Trophoblast cell (in vitro differentiated cells and primary cell): ENCODE data around the gene SSNA1.

Source experiments
- DNase-seq, 2 donors: peaks; one replicate each; pipeline ENCODE4 v3.0.0-alpha.2; 2016
- H2AFZ ChIP-seq: 2 replicates; pipeline ENCODE4 v1.6.1; 2013; ENCODE audit warnings: low read length, moderate library complexity, mild to moderate bottlenecking; ENCODE audit not compliant: insufficient read depth, poor library complexity
- H2AK5ac ChIP-seq: 2 replicates; pipeline ENCODE4 v1.6.1; 2013; ENCODE audit warnings: mild to moderate bottlenecking, low read length
- H2BK120ac ChIP-seq: 2 replicates; pipeline ENCODE4 v1.6.1; 2013; ENCODE audit warnings: low read length, mild to moderate bottlenecking, moderate library complexity; ENCODE audit not compliant: insufficient read depth, poor library complexity
- H2BK12ac ChIP-seq: 2 replicates; pipeline ENCODE4 v1.6.1; 2013; ENCODE audit warnings: mild to moderate bottlenecking, low read length, moderate library complexity
- H2BK5ac ChIP-seq: 2 replicates; pipeline ENCODE4 v1.6.1; 2013; ENCODE audit warnings: low read length, low read depth, moderate library complexity, mild to moderate bottlenecking; ENCODE audit not compliant: poor library complexity
- H3K14ac ChIP-seq: 2 replicates; pipeline ENCODE4 v1.6.1; 2013; ENCODE audit warnings: mild to moderate bottlenecking, low read length
- H3K18ac ChIP-seq: 2 replicates; pipeline ENCODE4 v1.6.1; 2013; ENCODE audit warnings: mild to moderate bottlenecking, low read length
- H3K23ac ChIP-seq: 2 replicates; pipeline ENCODE4 v1.6.1; 2013; ENCODE audit warnings: low read length
- H3K27ac ChIP-seq: 2 replicates; pipeline ENCODE4 v1.5.1; 2013; ENCODE audit warnings: low read depth, mild to moderate bottlenecking, inconsistent platforms, low read length, moderate library complexity
- H3K27me3 ChIP-seq: 2 replicates; pipeline ENCODE4 v1.6.1; 2013; ENCODE audit warnings: inconsistent platforms, mild to moderate bottlenecking, low read length, moderate library complexity; ENCODE audit not compliant: insufficient read depth
- H3K36me3 ChIP-seq, 2 experiments: 1 replicate in 1 of 2; 2 replicates in 1 of 2; pipeline ENCODE4 v1.6.1; 2013; ENCODE audit warnings: low read length in 2 of 2, mild to moderate bottlenecking in 2 of 2, moderate library complexity in 1 of 2; ENCODE audit not compliant: insufficient read depth in 2 of 2, control insufficient read depth in 1 of 2
- H3K4ac ChIP-seq: 2 replicates; pipeline ENCODE4 v1.6.1; 2013; ENCODE audit warnings: low read depth, mild to moderate bottlenecking, low read length, moderate library complexity
- H3K4me1 ChIP-seq, 2 experiments: 1 replicate in 1 of 2; 2 replicates in 1 of 2; pipeline ENCODE4 v1.6.1; 2013; ENCODE audit warnings: low read length in 2 of 2, mild to moderate bottlenecking in 2 of 2, moderate library complexity in 1 of 2; ENCODE audit not compliant: insufficient read depth in 2 of 2, control insufficient read depth in 1 of 2
- H3K4me2 ChIP-seq: 2 replicates; pipeline ENCODE4 v1.6.1; 2013; ENCODE audit warnings: inconsistent platforms, mild to moderate bottlenecking, low read length, moderate library complexity
- H3K4me3 ChIP-seq: 2 replicates; pipeline ENCODE4 v1.5.1; 2013; ENCODE audit warnings: mild to moderate bottlenecking, low read depth, low read length, inconsistent platforms
- H3K79me1 ChIP-seq: one replicate; pipeline ENCODE4 v1.6.1; 2013; ENCODE audit warnings: low read length
- H3K79me2 ChIP-seq: 2 replicates; pipeline ENCODE4 v1.6.1; 2013; ENCODE audit warnings: low read length, mild to moderate bottlenecking; ENCODE audit not compliant: control insufficient read depth, insufficient read depth, poor library complexity
- H3K9ac ChIP-seq: 2 replicates; pipeline ENCODE4 v1.6.1; 2013; ENCODE audit warnings: mild to moderate bottlenecking, low read length
- H3K9me3 ChIP-seq: 2 replicates; pipeline ENCODE4 v1.6.1; 2013; ENCODE audit warnings: low read depth, mild to moderate bottlenecking, control low read depth, inconsistent platforms, low read length; ENCODE audit not compliant: insufficient read depth
- H4K12ac ChIP-seq: 2 replicates; pipeline ENCODE4 v1.6.1; 2013; ENCODE audit warnings: low read depth, mild to moderate bottlenecking, low read length, moderate library complexity
- H4K8ac ChIP-seq: 2 replicates; pipeline ENCODE4 v1.6.1; 2013; ENCODE audit warnings: low read depth, mild to moderate bottlenecking, low read length, moderate library complexity
- H4K91ac ChIP-seq: one replicate; pipeline ENCODE4 v1.6.1; 2013; ENCODE audit warnings: low read depth, mild to moderate bottlenecking, low read length, moderate library complexity
- WGBS: extraction: QIAGEN DNeasy Blood & Tissue Kit; methylation state at CpG from one replicate; pipeline ENCODE4 v1.1.7; 2013; ENCODE audit warnings: missing lambda C conversion rate; ENCODE audit not compliant: insufficient read length, insufficient coverage; ENCODE audit errors: extremely low coverage; 5-methylcytosine and 5-hydroxymethylcytosine counted together

Gene SSNA1

DNA sequence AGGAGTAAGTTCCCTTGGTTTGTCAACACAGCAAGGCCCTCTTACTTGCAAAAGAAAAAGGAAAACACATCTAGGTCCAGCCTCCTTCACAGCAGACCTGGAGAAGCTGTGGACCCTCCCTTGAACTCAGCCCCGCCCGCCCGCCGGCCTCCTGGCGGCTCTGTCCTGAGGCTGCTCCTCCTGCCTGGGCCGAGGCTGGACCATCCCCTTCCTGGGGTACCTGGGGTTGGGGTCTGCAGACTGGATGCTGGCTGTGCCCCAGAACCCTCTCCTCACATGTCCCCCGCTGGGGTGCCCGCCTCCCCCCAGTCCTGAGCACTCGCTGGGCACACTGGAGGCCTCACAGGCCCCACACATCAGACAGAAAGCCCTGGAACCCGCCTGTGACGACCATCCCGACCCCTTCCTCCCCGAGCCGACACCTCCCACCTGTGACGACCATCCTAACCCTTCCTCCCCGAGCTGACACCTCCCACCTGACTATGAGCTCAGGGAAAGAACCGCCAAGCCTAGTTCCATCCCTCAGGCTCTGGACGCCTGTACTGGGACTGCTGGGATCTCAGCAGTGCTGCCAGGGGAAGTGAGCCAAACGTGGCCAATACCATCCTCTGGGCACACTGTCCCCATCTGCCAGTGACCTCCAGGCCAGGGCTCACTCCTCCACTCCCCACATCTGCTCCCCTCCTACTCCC is 9.4 kb upstream of the SSNA1 start:
- H3K9me3 ChIP-seq, result peaks cover 3% of the 10 kb centered on the region
- no peak overlapping the region for H4K12ac ChIP-seq
- no peak overlapping the region for H2BK5ac ChIP-seq
- H3K9ac ChIP-seq, result no peak overlapping the region
- H3K14ac ChIP-seq, result no peak overlapping the region
- H3K4me2 ChIP-seq, result no peak overlapping the region
- H2BK12ac ChIP-seq, result no peak overlapping the region
- no peaks in the 10 kb centered on the region for H3K27me3 ChIP-seq
- no peak overlapping the region for H4K8ac ChIP-seq
- no peak overlapping the region for H3K4me3 ChIP-seq
- H3K4me1 ChIP-seq, result peaks cover 0 to 3% of the 10 kb centered on the region in 2 experiments
- H3K4ac ChIP-seq, result no peak overlapping the region
- H2AFZ ChIP-seq, result no peak overlapping the region
- H3K27ac ChIP-seq, result no peak overlapping the region
- no peaks in the 10 kb centered on the region for H3K79me2 ChIP-seq
- no peak overlapping the region for H3K23ac ChIP-seq
- no peak overlapping the region for H2AK5ac ChIP-seq
- H3K36me3 ChIP-seq, result peaks cover 50 to 57% of the 10 kb centered on the region in 2 experiments
- no peak overlapping the region for H2BK120ac ChIP-seq
- no peak overlapping the region for H4K91ac ChIP-seq
- H3K18ac ChIP-seq, result no peak overlapping the region
- WGBS, result no CpG with 5 or more reads among the region's 19 CpGs
- no peaks in the 10 kb centered on the region for H3K79me1 ChIP-seq
- DNase-seq, result no peak

DNA sequence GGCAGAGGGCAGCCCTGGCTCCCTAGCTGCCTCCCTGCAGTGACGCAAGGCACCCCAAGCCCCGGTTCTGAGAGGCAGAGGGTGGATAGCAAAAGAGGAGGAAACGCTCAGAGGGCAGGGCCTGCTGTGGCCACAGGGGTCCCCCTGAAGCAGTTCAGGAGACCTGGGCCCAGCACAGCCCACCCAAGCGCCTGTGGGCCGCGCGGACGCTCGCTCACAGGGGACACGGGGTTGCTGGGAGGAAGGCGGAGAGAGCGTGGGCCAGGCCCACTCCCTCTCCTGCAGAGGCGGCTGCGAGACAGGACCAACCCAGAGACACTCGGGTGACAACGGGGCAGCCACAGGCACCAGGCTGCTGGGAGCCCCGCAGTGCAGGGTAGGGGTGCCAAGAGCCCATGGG is 8.7 kb upstream of the SSNA1 start:
- no peak overlapping the region for H2AK5ac ChIP-seq
- no peak overlapping the region for H3K4ac ChIP-seq
- no peak overlapping the region for H3K18ac ChIP-seq
- DNase-seq, result no peak
- no peak overlapping the region for H3K4me3 ChIP-seq
- H4K12ac ChIP-seq, result no peak overlapping the region
- no peak overlapping the region for H2BK5ac ChIP-seq
- no peak overlapping the region for H3K27ac ChIP-seq
- peaks cover 3% of the 10 kb centered on the region for H3K9me3 ChIP-seq
- H4K91ac ChIP-seq, result no peak overlapping the region
- no peak overlapping the region for H2BK12ac ChIP-seq
- H4K8ac ChIP-seq, result no peak overlapping the region
- no peak overlapping the region for H3K23ac ChIP-seq
- peaks cover 0 to 3% of the 10 kb centered on the region in 2 experiments for H3K4me1 ChIP-seq
- no peak overlapping the region for H2AFZ ChIP-seq
- no peak overlapping the region for H2BK120ac ChIP-seq
- H3K9ac ChIP-seq, result no peak overlapping the region
- H3K14ac ChIP-seq, result no peak overlapping the region
- H3K4me2 ChIP-seq, result no peak overlapping the region
- no CpG with 5 or more reads among the region's 17 CpGs for WGBS
- H3K79me1 ChIP-seq, result no peaks in the 10 kb centered on the region
- H3K79me2 ChIP-seq, result no peaks in the 10 kb centered on the region
- peaks cover 56 to 64% of the 10 kb centered on the region in 2 experiments for H3K36me3 ChIP-seq
- H3K27me3 ChIP-seq, result no peaks in the 10 kb centered on the region

DNA sequence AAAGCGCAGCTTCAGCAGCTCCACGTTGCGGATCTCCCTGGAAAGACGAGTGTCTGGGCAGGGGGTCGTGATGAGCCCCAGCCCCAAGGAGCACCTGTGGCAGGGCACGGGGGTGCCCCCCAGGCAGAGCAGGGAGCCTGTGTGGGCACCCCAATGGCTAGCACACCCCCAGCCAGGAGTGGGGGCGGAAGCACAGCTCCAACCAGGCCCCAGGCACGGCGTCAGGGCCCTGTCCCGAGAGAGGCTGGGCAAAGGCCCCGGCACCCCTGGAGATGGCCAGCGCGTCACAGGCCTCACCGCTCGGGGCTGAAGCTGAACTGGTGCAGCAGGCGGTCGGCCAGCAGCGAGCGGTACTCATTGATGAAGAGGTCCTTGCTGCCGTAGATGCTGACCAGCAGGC is 8.0 kb upstream of the SSNA1 start:
- Histone ChIP-seq H2BK5ac (no peak overlapping the region), H2BK12ac (no peak overlapping the region), H3K4ac (no peak overlapping the region), H3K4me3 (no peak overlapping the region), H3K14ac (no peak overlapping the region), H2AFZ (no peak overlapping the region), H3K79me1 (no peaks in the 10 kb centered on the region), H2AK5ac (no peak overlapping the region), H3K23ac (no peak overlapping the region), H3K18ac (no peak overlapping the region), H3K79me2 (no peaks in the 10 kb centered on the region), H3K36me3 (peaks cover 63 to 71% of the 10 kb centered on the region in 2 experiments), H4K12ac (no peak overlapping the region), H2BK120ac (no peak overlapping the region), H4K91ac (no peak overlapping the region), H3K9ac (no peak overlapping the region), H3K9me3 (peaks cover 5% of the 10 kb centered on the region), H3K27me3 (no peaks in the 10 kb centered on the region), H3K27ac (no peak overlapping the region), H3K4me2 (no peak overlapping the region), H4K8ac (no peak overlapping the region), H3K4me1 (peaks cover 0 to 3% of the 10 kb centered on the region in 2 experiments)
- DNase-seq, result no peak
- no CpG with 5 or more reads among the region's 20 CpGs for WGBS

DNA sequence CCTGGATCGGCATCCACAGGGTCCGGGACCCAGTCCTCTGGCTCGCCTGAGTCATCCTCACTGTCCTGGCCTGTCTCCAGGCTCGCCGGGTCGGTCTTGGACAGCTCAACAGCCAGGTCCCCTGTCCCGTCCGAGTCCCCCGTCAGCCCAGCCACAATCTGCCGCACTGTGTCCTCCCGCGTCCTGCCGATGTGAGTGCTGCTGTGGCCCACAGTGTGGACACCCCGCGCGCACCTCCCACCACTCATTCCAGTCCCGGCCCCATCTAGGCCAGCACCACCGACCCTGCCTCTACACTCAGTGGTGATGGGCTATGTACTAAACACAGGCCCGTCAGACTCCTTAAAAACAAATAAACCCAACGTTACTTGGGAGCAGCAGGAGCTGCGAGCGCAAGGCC is 6.8 kb upstream of the SSNA1 start:
- Histone ChIP-seq H3K23ac (no peak overlapping the region), H2AK5ac (no peak overlapping the region), H3K4me1 (peaks cover 0 to 3% of the 10 kb centered on the region in 2 experiments), H2BK120ac (no peak overlapping the region), H3K27ac (no peak overlapping the region), H3K4me2 (no peak overlapping the region), H4K91ac (no peak overlapping the region), H2BK12ac (no peak overlapping the region), H4K12ac (no peak overlapping the region), H2BK5ac (no peak overlapping the region), H3K14ac (no peak overlapping the region), H3K9me3 (peaks cover 2% of the 10 kb centered on the region), H3K79me2 (no peaks in the 10 kb centered on the region), H3K36me3 (peaks cover 75 to 83% of the 10 kb centered on the region in 2 experiments), H3K79me1 (no peaks in the 10 kb centered on the region), H3K9ac (no peak overlapping the region), H3K4me3 (no peak overlapping the region), H2AFZ (no peak overlapping the region), H3K27me3 (no peaks in the 10 kb centered on the region), H3K18ac (no peak overlapping the region), H4K8ac (no peak overlapping the region), H3K4ac (no peak overlapping the region)
- WGBS, result no CpG with 5 or more reads among the region's 22 CpGs
- DNase-seq, result no peak
